IMR-90 (cell line): ENCODE results near the gene MBTPS2.

Experiments used
- TF ChIP-seq, protein P1 (sequence below): fragments of 150-350 bp; IDR thresholded peaks from 2 replicates; pipeline ENCODE4 v1.6.1; 2016; ENCODE audit warnings: low read depth, mild to moderate bottlenecking, low read length, moderate library complexity, borderline replicate concordance
- TF ChIP-seq, protein P2 (sequence below): conservative IDR thresholded peaks from 2 replicates; pipeline ENCODE4 v1.5.1; 2012; ENCODE audit warnings: mild to moderate bottlenecking, low read depth, low read length, improper control_type of control experiment
- TF ChIP-seq, protein P3 (sequence below): fragments of 150-350 bp; IDR thresholded peaks from 2 replicates; pipeline ENCODE4 v1.6.1; 2017; ENCODE audit warnings: mild to moderate bottlenecking, antibody characterized with exemption, low read length, low read depth

DNA sequence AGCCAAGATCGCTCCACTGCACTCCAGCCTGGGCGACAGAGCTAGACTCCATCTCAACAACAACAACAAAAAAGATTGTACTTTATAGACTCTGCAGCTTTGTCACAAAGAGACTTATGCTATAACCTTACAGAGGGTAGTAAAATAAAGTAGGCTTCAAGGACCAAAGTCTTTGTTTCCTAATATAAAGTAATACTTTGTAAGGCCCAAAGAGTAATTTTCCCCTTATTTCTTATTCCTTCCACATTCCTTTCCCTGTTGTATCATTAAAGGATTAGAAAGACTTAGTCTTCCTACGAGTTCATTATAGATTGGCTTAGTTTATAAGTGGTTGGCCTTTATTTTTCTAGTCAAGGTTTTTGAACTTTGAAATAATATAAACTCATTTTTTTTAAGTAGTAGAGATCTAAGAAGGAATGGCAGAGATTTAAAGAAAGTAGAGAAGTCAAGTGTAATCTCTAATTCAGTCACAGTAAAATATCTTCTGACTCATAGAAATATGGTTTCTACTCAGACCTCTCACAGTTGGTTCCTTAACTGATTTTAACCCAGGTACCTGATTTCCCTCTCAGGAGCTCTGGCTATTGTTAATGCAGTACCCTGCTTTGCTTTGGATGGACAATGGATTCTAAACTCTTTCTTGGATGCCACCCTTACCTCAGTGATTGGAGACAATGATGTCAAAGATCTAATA, 42.6 kb downstream of the MBTPS2 start:
- TF ChIP-seq, protein P1, sequence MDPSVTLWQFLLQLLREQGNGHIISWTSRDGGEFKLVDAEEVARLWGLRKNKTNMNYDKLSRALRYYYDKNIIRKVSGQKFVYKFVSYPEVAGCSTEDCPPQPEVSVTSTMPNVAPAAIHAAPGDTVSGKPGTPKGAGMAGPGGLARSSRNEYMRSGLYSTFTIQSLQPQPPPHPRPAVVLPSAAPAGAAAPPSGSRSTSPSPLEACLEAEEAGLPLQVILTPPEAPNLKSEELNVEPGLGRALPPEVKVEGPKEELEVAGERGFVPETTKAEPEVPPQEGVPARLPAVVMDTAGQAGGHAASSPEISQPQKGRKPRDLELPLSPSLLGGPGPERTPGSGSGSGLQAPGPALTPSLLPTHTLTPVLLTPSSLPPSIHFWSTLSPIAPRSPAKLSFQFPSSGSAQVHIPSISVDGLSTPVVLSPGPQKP = no peak
- TF ChIP-seq, protein P2, sequence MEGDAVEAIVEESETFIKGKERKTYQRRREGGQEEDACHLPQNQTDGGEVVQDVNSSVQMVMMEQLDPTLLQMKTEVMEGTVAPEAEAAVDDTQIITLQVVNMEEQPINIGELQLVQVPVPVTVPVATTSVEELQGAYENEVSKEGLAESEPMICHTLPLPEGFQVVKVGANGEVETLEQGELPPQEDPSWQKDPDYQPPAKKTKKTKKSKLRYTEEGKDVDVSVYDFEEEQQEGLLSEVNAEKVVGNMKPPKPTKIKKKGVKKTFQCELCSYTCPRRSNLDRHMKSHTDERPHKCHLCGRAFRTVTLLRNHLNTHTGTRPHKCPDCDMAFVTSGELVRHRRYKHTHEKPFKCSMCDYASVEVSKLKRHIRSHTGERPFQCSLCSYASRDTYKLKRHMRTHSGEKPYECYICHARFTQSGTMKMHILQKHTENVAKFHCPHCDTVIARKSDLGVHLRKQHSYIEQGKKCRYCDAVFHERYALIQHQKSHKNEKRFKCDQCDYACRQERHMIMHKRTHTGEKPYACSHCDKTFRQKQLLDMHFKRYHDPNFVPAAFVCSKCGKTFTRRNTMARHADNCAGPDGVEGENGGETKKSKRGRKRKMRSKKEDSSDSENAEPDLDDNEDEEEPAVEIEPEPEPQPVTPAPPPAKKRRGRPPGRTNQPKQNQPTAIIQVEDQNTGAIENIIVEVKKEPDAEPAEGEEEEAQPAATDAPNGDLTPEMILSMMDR = no peak
- TF ChIP-seq, protein P3, sequence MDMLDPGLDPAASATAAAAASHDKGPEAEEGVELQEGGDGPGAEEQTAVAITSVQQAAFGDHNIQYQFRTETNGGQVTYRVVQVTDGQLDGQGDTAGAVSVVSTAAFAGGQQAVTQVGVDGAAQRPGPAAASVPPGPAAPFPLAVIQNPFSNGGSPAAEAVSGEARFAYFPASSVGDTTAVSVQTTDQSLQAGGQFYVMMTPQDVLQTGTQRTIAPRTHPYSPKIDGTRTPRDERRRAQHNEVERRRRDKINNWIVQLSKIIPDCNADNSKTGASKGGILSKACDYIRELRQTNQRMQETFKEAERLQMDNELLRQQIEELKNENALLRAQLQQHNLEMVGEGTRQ = no peak
